ENCODE data around the gene SLC26A2. TPM values are rescaled to one million over a fixed set of nuclear protein-coding genes. Genes with fewer than 3 reads are reported as not detected.
A peak's percentile ranks its signal among the peaks of the same experiment; 100 is the strongest.

SLC26A2 gene
- 10 to 100 TPM; 14.8 to 21.8 (median 16.6) TPM for total RNA-seq

DNA sequence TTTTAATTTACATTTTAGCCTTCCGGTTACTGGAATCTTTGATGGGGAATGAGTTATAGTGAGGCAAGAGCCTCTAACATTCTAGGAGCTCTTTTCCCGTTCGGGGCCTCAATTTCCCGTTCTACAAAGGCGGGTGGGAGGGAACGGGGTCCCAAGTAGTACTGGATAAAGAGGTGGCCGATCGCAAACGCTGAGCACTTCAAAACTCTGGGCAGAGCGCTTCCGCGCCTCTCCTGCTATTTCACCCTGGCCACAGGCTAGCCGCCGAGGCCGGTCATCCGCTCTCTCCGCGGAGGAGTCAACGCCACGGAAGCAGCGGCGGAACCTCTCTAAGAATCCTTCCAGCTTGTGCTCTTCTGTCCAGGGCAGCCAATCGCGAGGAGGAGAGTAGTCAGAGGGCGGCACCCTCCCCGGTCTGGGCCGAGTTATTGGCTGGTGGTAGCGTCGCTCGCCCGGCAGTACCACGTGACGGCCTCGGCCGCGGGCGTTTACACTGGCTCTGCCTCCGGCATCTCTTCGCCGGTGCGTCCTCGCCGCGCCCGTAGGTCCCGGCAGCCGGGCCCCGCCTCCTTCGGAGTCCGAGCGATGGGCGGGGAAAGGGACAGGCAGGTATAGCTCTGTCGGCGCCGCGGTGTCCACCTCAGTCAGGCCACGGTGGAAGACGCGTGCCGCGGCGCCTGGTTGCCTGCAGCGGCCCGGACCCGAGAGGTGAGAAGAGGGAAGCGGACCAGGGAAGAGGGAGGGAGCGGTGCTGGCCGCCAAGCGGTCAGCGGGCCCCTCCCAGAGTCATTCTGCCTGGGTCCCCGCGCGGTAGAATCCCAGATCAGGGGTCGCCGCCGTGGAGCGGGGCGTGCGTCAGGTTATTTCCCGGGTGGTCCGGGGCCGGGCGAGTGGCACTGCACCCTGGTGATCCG, at the start of gene SLC26A2:
TSS of gene SLC26A2 (plus strand) at position 487 of the 914 bp plus-strand sequence. CDS start 16,895 bp downstream, outside the sequence.
- DNase-seq (ENCODE audit: low spot score) (peak; percentile 80), ATAC-seq (ENCODE audit: low FRiP score) (peak; percentile 99)
- TF ChIP-seq, protein P1, sequence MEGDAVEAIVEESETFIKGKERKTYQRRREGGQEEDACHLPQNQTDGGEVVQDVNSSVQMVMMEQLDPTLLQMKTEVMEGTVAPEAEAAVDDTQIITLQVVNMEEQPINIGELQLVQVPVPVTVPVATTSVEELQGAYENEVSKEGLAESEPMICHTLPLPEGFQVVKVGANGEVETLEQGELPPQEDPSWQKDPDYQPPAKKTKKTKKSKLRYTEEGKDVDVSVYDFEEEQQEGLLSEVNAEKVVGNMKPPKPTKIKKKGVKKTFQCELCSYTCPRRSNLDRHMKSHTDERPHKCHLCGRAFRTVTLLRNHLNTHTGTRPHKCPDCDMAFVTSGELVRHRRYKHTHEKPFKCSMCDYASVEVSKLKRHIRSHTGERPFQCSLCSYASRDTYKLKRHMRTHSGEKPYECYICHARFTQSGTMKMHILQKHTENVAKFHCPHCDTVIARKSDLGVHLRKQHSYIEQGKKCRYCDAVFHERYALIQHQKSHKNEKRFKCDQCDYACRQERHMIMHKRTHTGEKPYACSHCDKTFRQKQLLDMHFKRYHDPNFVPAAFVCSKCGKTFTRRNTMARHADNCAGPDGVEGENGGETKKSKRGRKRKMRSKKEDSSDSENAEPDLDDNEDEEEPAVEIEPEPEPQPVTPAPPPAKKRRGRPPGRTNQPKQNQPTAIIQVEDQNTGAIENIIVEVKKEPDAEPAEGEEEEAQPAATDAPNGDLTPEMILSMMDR (IDR thresholded peaks at IDR 0.05), result no peak

DNA sequence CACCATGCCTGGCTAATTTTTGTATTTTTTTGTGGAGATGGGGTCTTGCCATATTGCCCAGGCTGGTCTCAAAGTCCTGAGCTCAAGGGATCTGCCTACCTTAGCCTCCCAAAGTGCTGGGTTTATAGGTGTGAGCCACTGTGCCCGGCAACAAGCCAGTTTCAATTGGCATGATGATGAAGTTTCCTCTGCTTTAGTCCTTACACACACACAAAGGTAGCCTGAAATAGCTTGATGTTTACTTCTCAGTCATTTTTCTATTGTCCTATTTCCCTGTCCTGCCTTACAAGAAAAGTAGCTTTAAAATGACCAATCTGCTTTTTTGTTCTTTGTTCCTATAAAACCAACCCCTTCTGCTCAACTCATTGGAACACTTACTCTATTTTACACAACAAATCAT, 49.5 kb upstream of the SLC26A2 start:
- TF ChIP-seq, protein P1 (IDR thresholded peaks at IDR 0.05), result no peak
- no peak for DNase-seq (ENCODE audit: low spot score)
- ATAC-seq (ENCODE audit: low FRiP score), result no peak

DNA sequence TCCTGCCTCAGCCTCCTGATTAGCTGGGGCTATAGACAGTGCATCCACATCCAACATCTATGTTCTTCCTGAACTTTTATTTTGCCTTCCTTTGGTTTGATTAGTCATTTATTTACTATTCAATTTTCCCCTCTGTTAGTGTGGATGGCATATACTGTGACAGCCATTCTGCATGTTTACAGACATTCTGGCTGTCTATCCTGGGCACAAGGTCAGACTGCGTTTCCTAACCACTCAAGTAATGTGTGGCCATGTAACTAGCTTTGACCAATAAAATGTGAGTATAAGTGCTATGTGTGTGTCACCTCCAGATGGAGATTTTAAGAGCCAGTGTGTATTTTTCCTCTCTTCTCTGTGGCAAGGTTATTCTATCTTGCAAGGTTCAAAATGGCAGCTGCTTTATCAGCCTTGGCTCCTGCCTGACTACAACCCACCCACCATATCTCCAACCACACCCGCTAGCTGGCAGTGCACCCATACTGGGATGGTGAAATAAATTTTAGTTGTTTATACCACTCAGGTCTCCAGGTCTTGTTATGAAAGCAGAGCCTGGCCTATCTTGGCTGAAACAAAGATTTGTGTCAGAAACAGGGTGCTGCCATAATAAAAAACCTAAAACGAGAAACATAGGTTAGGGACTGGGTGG, 48.2 kb upstream of the SLC26A2 start:
- no peak for DNase-seq (ENCODE audit: low spot score)
- peak; percentile 31 for ATAC-seq (ENCODE audit: low FRiP score)
- TF ChIP-seq, protein P1 (IDR thresholded peaks at IDR 0.05), result no peak

DNA sequence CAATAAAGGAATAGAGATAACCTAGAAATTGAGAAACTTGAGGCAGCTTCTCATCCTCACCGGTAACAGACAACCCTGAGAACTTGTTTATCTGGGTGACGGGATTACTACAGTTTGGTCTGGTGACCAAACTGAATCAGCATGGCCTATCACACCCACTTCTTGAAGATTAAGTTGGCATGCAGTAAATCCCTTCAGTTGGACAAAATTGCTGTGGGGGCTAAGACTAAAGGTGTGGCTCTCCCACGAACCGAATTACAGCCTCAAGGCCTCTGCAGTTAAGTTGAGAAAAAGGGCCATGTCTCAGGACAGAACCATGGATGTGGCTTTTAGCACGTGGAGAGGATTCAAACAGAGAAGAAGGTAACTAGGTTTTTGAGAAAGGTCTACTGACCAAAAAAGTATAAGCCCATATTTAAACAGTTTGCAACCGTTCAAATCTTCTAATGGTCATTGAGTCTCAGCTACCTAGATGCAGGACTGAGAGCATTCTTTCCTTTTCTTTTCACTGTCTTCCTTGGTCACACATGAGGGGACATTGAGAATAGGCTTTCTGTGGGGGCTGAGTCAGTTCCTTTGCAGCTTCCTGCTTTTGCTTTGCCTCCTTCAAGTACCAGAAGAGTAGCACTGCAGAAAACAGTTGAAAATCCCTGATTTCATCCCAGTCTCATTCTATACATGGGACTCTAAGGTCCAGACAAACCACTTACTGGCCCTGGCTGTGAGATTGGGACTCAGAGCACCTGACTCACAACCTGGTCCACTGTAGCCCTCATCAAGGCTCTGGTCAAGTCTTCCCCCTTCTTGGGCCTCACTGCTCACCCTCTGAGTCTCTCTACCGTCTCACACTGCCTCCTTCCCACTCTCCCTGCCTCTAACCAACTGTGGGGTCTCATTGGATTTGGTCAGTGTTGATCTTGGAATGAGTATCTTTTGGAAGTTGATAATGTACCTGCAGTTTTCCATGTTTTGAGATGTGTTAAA, 46.8 kb upstream of the SLC26A2 start:
- DNase-seq (ENCODE audit: low spot score), result no peak
- TF ChIP-seq, protein P1 (IDR thresholded peaks at IDR 0.05), result no peak
- ATAC-seq (ENCODE audit: low FRiP score), result no peak

DNA sequence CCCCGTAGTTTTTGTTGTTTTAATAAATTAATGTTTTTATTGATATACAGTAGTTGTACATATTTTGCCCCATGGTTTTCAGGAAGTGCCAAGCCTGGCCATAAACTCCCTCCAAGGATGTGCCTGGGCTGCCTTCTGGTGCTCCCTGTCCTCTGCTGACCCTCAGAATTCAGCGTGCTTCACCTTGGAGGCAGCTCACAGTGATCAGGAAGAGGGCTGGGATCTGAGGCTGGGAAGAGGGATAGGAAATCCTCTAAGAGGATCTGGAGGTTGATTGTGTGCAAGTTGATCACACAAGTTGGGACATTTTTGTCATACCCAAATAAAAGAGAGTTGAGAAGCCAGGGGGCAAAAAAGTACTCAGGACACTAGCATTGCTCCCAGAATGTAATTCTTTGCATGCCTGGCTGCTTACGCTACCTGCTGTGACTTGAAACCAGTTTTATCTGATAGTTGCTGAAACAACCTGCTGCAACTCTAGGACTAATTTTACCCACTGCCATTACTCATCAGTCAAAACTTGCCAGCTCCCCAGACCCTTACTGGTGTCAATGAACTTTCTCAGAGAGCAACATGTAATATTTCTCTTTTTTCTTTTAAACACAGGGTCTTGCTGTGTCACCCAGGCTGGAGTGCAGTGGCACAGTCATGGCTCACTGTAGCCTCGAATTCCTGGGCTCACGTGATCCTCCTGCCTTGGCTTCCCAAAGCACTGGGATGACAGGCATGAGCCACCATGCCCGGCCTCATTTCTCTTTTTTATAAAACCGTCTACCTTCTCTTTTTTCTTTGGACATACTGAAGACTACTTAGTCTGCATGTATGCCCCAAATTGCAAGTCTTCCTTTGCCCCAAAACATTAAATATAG, 44.9 kb upstream of the SLC26A2 start:
- TF ChIP-seq, protein P1 (IDR thresholded peaks at IDR 0.05), result no peak
- DNase-seq (ENCODE audit: low spot score) (no peak), ATAC-seq (ENCODE audit: low FRiP score) (no peak)

All from omental fat pad (tissue), 4 donors.